Esophagus squamous epithelium (tissue), 4 donors: ENCODE data around the gene CPLX3.

Experiments
- POLR2A ChIP-seq, 4 donors: fragments of 450-650 bp; IDR thresholded peaks; one replicate each; pipeline ENCODE4 v1.6.1; 2017; ENCODE audit warnings: antibody characterized with exemption in 4 of 4, mild to moderate bottlenecking in 4 of 4, moderate library complexity in 3 of 4
- TF ChIP-seq, protein P1 (sequence below), 6 experiments: fragments of 450-650 bp in 4 of 6; fragments of 200-600 bp in 2 of 6; sonication (generic) in 2 of 6; IDR thresholded peaks; one replicate each; pipeline ENCODE4 v1.5.1; 2016 to 2019; ENCODE audit warnings: antibody characterized with exemption in 6 of 6, mild to moderate bottlenecking in 4 of 6, moderate library complexity in 4 of 6

DNA sequence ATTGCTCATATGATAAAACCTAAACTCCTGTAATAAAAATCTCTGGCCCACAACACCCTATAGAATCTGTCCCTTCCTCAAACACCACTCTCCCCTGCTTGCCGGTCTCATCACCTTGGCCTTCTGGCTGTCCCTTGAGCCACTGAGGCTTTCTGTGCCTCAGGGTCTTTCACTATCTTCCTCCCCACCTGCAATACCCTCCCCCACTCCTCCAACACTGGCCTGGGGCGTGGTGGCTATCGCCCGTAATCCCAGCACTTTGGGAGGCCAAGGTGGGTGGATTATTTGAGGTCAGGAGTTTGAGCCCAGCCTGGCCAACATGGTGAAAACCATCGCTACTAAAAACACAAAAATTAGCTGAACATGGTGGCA, 47.8 kb upstream of the CPLX3 start:
- TF ChIP-seq POLR2A (IDR thresholded peaks at IDR 0.05), result no peak
- TF ChIP-seq, protein P1, sequence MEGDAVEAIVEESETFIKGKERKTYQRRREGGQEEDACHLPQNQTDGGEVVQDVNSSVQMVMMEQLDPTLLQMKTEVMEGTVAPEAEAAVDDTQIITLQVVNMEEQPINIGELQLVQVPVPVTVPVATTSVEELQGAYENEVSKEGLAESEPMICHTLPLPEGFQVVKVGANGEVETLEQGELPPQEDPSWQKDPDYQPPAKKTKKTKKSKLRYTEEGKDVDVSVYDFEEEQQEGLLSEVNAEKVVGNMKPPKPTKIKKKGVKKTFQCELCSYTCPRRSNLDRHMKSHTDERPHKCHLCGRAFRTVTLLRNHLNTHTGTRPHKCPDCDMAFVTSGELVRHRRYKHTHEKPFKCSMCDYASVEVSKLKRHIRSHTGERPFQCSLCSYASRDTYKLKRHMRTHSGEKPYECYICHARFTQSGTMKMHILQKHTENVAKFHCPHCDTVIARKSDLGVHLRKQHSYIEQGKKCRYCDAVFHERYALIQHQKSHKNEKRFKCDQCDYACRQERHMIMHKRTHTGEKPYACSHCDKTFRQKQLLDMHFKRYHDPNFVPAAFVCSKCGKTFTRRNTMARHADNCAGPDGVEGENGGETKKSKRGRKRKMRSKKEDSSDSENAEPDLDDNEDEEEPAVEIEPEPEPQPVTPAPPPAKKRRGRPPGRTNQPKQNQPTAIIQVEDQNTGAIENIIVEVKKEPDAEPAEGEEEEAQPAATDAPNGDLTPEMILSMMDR (IDR thresholded peaks at IDR 0.05), result no peak
